HG02943 (cell line): ENCODE measurements around the gene LCN12.

Source experiments
- ATAC-seq: cut with Tn5 transposase; IDR thresholded peaks from one replicate; pipeline ENCODE4 v1.9.1; 2021; ENCODE audit warnings: mild to moderate bottlenecking, low read depth, moderate library complexity; ENCODE audit not compliant: unreplicated experiment

The LCN12 gene, protein sequence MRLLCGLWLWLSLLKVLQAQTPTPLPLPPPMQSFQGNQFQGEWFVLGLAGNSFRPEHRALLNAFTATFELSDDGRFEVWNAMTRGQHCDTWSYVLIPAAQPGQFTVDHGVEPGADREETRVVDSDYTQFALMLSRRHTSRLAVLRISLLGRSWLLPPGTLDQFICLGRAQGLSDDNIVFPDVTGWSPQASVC

GRCh38 chr9:136951541-136952320 lies at the start of gene LCN12:
Gene LCN12, plus strand, starts transcription at chr9:136952273. Its CDS starts 55 bp downstream, at chr9:136952328.
- ATAC-seq, result no peak

DNA sequence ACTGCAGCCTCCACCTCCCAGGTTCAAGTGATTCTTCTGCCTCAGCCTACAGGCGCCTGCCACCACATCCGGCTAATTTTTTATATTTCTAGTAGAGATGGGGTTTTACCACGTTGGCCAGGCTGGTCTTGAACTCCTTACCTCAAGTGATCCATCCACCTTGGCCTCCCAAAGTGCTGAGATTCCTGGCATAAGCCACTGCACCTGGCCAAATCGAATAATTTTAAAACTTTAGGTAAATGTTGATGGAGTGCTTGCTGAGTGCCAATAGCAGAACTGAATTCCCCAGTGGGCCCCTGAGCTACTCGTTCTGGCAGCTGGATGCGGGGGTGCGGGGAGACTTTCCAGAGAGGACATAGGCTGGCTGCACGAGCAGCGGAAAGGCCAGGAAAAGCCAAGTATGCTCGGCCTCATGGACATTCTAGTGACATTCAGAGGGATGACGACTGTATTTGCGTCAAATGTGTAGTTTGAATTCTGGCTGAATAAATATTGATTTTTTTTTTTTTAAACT lies 49.0 kb upstream of the LCN12 start:
- ATAC-seq, result no peak

- no peak for ATAC-seq
Measured at GRCh38 chr9:136906266-136906665, 45.8 kb upstream of the LCN12 start.

DNA sequence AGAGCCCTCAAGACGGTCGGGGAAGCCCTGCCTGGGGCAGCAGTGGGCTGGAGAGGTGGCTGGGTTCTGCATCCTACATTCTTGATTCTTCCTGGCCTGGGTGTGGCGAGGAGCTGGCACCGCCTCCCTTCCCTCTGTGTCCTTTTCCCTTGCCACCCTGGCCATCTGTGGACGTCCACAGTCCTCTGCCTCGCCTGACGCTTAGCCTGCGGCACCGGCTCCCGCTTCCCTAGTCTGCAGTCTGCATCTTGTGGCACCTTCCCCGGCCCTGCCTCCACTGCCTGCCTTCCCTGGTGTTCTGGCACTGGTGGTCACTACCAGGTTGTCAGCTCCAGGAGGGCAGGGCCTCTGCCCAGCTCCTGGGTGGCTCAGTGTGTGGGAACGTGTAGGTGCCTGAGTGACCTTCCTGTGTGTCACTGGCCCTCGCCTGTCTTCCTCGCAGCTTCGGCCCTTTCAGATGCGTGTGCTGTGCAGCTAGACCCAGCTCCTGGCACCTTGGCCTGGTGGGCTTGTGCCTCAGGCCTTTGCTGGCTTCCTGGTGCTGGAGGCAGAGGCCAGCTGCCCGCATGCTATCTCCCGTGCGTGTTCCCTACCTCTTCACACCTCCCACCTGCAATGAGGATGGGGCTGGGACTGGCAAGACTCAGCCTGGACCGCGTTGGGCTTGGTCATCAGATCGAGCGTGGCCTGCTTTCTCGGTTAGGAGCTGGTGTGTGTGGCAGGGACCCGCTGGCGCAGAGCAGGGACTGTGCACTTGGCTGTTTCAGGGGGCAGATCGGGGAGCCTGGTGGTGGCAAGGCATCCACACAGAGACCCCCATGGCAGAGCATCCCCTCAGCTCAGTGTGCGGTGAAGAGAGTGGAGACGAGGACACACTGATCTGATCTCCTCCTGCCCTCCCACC lies 44.8 kb upstream of the LCN12 start:
- no peak for ATAC-seq

DNA sequence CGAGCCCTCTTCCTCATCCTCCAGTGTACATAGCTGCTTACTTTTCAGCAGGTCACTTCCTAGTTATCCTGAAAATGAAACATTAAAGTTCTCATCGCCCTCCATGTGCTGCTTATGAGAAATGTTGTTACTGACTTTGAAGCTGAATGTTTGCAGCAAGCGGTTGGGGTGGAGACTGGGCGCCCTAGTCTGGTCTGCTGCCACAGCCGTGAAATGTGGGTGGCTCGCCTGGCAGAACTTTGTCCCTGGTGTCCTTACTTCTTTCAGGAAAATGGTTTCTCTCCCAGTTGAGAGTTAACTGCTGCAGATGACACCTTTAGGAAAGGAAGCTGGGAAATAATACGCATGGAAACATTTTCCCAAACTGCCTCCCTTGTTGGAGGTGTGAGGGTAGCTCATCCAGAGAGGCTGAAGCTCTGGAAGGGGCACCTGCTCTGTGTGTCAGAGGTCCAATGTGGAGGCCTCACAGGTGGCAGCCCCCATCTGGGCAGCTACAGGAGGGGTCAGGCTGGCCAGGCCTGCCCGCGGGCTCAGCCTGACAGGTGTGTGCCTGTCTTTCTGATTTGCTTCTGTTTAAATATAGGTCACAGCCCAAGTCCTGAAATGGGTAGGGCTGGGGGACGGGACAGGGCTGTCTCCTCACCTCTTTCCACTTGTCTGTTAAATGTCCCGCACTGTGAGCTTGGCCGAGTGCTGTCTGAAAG lies 41.7 kb upstream of the LCN12 start:
- ATAC-seq, result no peak

DNA sequence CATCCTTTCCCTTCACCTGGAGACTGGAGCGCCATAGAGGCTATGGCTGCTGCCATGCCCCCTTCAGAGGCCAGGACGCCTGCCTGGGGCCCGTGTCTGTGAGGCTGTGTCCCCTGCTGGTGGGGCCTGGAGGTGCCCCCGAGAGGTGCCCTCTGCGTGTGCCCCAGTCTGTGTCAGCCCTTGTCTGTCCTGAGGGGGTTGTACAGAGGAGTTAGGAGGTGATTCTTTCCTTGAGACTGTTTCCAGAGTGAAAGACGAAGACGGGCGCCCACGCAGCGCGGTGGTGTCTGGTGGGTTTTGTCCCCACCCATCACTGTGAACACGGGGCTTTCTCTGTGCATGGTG lies 41.2 kb upstream of the LCN12 start:
- no peak for ATAC-seq

- ATAC-seq, result no peak
Measured at GRCh38 chr9:136913701-136914438, 38.2 kb upstream of the LCN12 start.

DNA sequence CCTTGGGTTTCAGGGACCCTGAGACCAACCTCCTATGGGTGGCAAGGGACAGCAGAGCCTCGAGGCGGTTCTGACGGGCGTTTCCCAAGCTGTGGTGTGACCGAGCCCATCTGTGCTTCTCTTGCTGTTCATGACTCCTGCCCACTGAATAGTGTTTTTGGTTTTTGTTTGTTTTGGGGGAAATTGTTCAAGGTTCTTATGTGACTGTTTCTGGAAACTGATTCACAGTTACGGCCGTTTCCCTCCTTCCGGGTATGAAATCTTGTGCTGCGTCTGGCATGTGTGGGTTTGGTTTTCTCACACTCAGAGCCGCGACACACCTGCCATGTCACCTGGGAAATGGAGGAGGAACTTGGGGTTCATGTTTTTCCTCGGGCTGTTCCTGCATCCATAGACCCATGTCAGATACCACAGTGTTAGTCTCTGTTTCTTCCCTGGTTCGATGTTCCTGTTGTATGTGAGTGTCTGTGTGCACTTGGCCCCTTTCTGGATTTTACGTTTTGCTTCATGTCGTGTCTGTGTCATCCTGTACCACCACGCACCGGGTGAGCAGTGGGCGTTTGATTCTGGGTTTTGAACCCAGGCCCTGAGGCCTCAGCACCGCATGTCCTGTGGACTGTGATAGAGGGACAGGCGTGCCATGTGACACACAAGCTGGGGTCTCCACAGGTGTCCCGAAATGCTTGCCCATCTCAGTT lies 36.3 kb upstream of the LCN12 start:
- ATAC-seq, result no peak

GRCh38 chr9:136916330-136917184 lies 35.5 kb upstream of the LCN12 start:
- ATAC-seq, result no peak

DNA sequence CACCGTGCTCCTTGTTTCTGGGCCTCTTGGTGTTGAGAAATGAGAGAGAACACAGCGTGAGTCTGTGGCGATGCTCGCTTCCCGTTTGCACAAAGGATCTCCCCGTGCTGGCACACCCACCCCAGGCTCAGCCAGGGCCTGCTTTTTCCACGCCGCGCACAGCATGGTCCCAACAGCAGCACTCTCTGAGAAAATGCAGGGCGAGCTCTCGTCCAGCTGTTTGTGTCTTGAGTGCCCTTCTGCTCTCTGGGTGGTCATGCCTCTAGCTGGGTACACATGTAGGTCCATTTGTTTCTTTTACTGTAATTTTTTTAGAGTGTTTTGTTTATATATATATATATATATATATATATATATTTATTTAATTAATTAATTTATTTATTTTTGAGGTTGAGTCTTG lies 34.2 kb upstream of the LCN12 start:
- no peak for ATAC-seq

- no peak for ATAC-seq
Measured at GRCh38 chr9:136920069-136920468, 32.0 kb upstream of the LCN12 start.

DNA sequence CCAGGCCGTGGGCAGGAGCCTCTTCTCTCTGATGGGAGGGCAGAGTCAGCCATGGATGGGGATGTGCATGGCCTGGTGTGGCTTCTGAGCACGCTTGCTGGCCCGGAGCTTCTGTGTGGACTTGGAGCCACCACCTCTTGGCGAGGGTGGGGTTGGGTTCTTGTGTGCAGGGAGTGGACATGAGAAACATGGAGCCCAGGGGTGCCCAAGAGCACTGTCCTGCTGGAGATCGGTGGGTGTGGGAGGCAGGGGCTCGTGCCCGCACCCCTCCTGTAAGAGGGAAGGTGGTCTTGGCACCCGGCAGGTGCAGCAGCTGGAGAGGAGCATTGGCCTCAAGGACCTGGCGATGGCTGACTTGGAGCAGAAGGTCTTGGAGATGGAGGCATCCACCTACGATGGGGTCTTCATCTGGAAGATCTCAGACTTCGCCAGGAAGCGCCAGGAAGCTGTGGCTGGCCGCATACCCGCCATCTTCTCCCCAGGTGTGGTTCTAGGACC lies 31.3 kb upstream of the LCN12 start:
- ATAC-seq, result no peak

- no peak for ATAC-seq
Measured at GRCh38 chr9:136921307-136921706, 30.8 kb upstream of the LCN12 start.

GRCh38 chr9:136921718-136922117 lies 30.4 kb upstream of the LCN12 start:
- ATAC-seq, result no peak

- ATAC-seq, result no peak
Measured at GRCh38 chr9:136922540-136922939, 29.5 kb upstream of the LCN12 start.

DNA sequence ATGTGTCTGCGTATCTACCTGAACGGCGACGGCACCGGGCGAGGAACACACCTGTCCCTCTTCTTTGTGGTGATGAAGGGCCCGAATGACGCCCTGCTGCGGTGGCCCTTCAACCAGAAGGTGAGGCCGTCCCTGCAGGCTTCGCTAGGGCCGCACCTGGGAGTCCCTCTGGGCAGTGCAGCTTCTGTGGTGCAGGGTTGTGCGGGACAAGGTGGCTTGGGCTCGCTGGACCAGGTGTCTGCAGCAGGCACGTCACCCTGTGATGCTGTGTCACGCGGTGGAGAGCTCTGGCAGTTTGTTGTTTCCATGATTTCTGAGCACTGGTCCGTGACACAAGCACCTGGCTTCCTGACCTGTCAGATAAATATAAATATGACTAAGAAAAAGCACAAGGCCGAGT lies 28.2 kb upstream of the LCN12 start:
- ATAC-seq, result no peak

- ATAC-seq, result no peak
Measured at GRCh38 chr9:136925414-136926153, 26.5 kb upstream of the LCN12 start.
